ENCODE data around the gene HHAT. TPM values are rescaled to one million over a fixed set of nuclear protein-coding genes. Genes with fewer than 3 reads are reported as not detected.

HHAT gene
- total RNA-seq, 2 experiments from 2014 or later: 0.99 to 1.4 TPM

- Mint-ChIP-seq H3K4me1 (ENCODE audit: low read depth) (peaks cover 4% of the 10 kb centered on the region), H3K9me3 (peaks cover 2% of the 10 kb centered on the region), H3K4me3 (no peak overlapping the region), H3K27me3 (no peaks in the 10 kb centered on the region), H3K27ac (no peak overlapping the region), H3K36me3 (ENCODE audit: low read depth) (no peaks in the 10 kb centered on the region)
- intact Hi-C loops (cut with micrococcal nuclease): loop anchor here (5.0 kb wide), 1 partner anchor 35 kb away; no protein-coding TSS in a partner anchor
- ChIA-PET POLR2A (interaction anchor here (0.7 to 3.4 kb wide), 2 partner anchors 11 to 504 kb away, joined by 6 to 23 read pairs; no protein-coding TSS in a partner anchor), CTCF (interaction anchor here (1.0 to 3.5 kb wide), 3 partner anchors 12 to 44 kb away, joined by 3 to 12 read pairs (median 3); no protein-coding TSS in a partner anchor)
- ATAC-seq: no peak
- no peak for DNase-seq
- no peak for TF ChIP-seq CTCF (IDR thresholded peaks at IDR 0.05)
Observed at GRCh38 chr1:210362526-210362925, 33.8 kb downstream of the HHAT start.

DNA sequence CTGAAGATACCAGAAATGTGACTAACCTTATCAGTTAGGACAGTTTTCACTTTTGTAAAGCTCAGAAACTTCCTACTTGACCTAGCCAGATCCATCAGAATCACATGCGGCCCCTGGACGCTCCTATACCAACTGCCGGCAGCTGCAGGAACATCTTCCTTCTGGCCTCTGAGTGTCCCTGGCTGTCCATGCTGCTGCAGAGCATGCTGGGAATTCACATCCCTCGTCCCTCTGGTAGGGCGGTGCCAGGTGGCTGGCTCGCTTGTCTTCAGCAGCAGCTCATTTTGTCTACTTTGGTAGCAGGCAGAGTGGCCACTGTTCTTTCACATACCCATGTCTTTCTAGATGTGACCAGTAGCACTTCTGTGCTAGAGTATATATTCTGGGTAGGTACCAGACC lies 34.4 kb downstream of the HHAT start:
- intact Hi-C loops (cut with micrococcal nuclease): loop anchor here (5.0 kb wide), 1 partner anchor 34 kb away; no protein-coding TSS in a partner anchor
- H3K4me1 Mint-ChIP-seq (ENCODE audit: low read depth): peaks cover 4% of the 10 kb centered on the region
- peaks cover 2% of the 10 kb centered on the region for H3K9me3 Mint-ChIP-seq
- ATAC-seq: no peak
- CTCF ChIA-PET: interaction anchor here (0.6 to 3.5 kb wide), 5 partner anchors 9 to 70 kb away, joined by 3 to 12 read pairs (median 3); no protein-coding TSS in a partner anchor
- H3K36me3 Mint-ChIP-seq (ENCODE audit: low read depth): no peaks in the 10 kb centered on the region
- no peaks in the 10 kb centered on the region for H3K27me3 Mint-ChIP-seq
- DNase-seq: no peak
- TF ChIP-seq CTCF (IDR thresholded peaks at IDR 0.05): no peak
- POLR2A ChIA-PET: interaction anchor here (1.3 to 3.4 kb wide), 2 partner anchors 10 to 30 kb away, joined by 7 to 23 read pairs; no protein-coding TSS in a partner anchor
- no peak overlapping the region for H3K27ac Mint-ChIP-seq
- no peak overlapping the region for H3K4me3 Mint-ChIP-seq

DNA sequence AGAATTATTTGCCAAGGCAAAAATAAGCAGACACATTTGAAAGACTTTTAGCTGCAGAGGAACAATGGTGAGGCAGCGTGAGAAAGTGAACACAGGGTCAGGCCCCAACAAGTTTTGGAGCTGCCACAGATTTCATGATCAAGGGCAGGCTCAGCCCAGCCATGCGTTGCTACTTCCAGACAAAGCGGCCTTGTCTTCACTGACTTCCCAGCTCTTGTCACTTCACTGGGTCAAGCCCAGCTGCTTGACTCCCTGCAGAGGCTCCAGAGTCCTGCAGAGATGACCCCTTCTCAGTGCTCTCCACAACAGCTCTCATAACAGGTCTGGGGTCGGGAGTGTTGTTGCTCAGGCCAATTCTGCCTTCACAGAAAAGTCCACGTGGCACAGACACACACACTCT lies 35.8 kb downstream of the HHAT start:
- Mint-ChIP-seq H3K4me1 (ENCODE audit: low read depth) (peaks cover 4% of the 10 kb centered on the region), H3K36me3 (ENCODE audit: low read depth) (no peaks in the 10 kb centered on the region), H3K9me3 (peaks cover 2% of the 10 kb centered on the region), H3K27me3 (no peaks in the 10 kb centered on the region), H3K4me3 (no peak overlapping the region), H3K27ac (no peak overlapping the region)
- intact Hi-C loops (cut with micrococcal nuclease): loop anchor here (5.0 kb wide), 1 partner anchor 33 kb away; no protein-coding TSS in a partner anchor
- POLR2A ChIA-PET: interaction anchor here (3.4 kb wide), 1 partner anchor 9 kb away, joined by 23 read pairs; no protein-coding TSS in a partner anchor
- no peak for ATAC-seq
- CTCF ChIA-PET: interaction anchor here (0.9 to 3.5 kb wide), 3 partner anchors 10 to 36 kb away, joined by 3 to 12 read pairs (median 3); no protein-coding TSS in a partner anchor
- TF ChIP-seq CTCF (IDR thresholded peaks at IDR 0.05): no peak
- DNase-seq: no peak

DNA sequence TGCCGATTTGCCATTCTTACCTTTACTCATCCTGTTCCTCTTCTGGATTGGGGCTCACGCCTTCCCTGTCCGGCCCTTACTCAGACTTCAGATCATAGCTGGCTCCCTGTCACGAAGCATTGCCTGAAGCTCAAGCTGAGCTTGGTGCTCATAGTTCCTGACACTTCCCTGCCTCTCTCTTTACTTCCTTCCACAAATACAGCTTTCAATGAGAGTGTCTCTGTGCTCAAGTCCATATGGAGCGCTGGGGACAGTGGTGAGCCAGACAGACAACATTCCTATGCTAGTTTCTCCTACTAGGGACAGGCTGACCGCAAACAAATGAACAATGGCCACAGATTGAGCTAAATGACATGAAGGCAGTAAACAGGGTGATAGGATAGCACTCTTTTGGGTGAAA lies 38.1 kb downstream of the HHAT start:
- H3K9me3 Mint-ChIP-seq: no peaks in the 10 kb centered on the region
- ChIA-PET CTCF (interaction anchor here (1.0 kb wide), 1 partner anchor 33 kb away, joined by 7 read pairs; no protein-coding TSS in a partner anchor), POLR2A (no interaction called here)
- DNase-seq (no peak), ATAC-seq (no peak)
- no peak overlapping the region for H3K27ac Mint-ChIP-seq
- intact Hi-C loops (cut with micrococcal nuclease): no loop called here
- H3K36me3 Mint-ChIP-seq (ENCODE audit: low read depth): no peaks in the 10 kb centered on the region
- no peaks in the 10 kb centered on the region for H3K27me3 Mint-ChIP-seq
- no peak for TF ChIP-seq CTCF (IDR thresholded peaks at IDR 0.05)
- H3K4me1 Mint-ChIP-seq (ENCODE audit: low read depth): no peaks in the 10 kb centered on the region
- no peak overlapping the region for H3K4me3 Mint-ChIP-seq

GRCh38 chr1:210367566-210367965 lies 38.9 kb downstream of the HHAT start:
- CTCF ChIA-PET: no interaction called here
- DNase-seq (no peak), ATAC-seq (no peak)
- no peaks in the 10 kb centered on the region for H3K4me1 Mint-ChIP-seq (ENCODE audit: low read depth)
- no peak overlapping the region for H3K27ac Mint-ChIP-seq
- intact Hi-C loops (cut with micrococcal nuclease): no loop called here
- TF ChIP-seq CTCF (IDR thresholded peaks at IDR 0.05): no peak
- no peaks in the 10 kb centered on the region for H3K36me3 Mint-ChIP-seq (ENCODE audit: low read depth)
- no peak overlapping the region for H3K4me3 Mint-ChIP-seq
- H3K9me3 Mint-ChIP-seq: no peaks in the 10 kb centered on the region
- POLR2A ChIA-PET: no interaction called here
- no peaks in the 10 kb centered on the region for H3K27me3 Mint-ChIP-seq
